ENCODE results near the gene F8. TPM values are rescaled to one million over a fixed set of nuclear protein-coding genes. Genes with fewer than 3 reads are reported as not detected.
"Not testable (repeated sequence)": the region's sequence is repeated elsewhere in the genome, so short reads cannot be mapped to it uniquely, and the experiment has no call there.

F8 gene
- total RNA-seq, 1 donor from 2014 or later = 8.9 TPM

- DNase-seq (ENCODE audit: low read depth in 2 of 2) = peak; percentile 24 to 30
Measured at GRCh38 chrX:154986826-154987575, 35.5 kb downstream of the F8 start.

- DNase-seq (ENCODE audit: low read depth in 2 of 2) = no peak
Measured at GRCh38 chrX:154981116-154981411, 41.5 kb downstream of the F8 start.

GRCh38 chrX:154980330-154981115 is 42.0 kb downstream of the F8 start:
- DNase-seq (ENCODE audit: low read depth in 2 of 2) = peak; percentile 40 to 54

GRCh38 chrX:154979629-154980028 is 42.9 kb downstream of the F8 start:
- no peak for DNase-seq (ENCODE audit: low read depth in 2 of 2)

GRCh38 chrX:154968353-154968752 is 54.2 kb downstream of the F8 start:
- DNase-seq (ENCODE audit: low read depth in 2 of 2) = no peak

GRCh38 chrX:154967603-154968002 is 54.9 kb downstream of the F8 start:
- DNase-seq (ENCODE audit: low read depth in 2 of 2) = peak in 1 of 2 donors; percentile 54

- DNase-seq (ENCODE audit: low read depth in 2 of 2) = no peak
Measured at GRCh38 chrX:154961947-154962346, 60.6 kb downstream of the F8 start.

- DNase-seq (ENCODE audit: low read depth in 2 of 2) = not testable (repeated sequence)
Measured at GRCh38 chrX:154955799-154956198, 66.7 kb downstream of the F8 start.

- DNase-seq (ENCODE audit: low read depth in 2 of 2) = not testable (repeated sequence)
Measured at GRCh38 chrX:154939265-154939664, 83.3 kb downstream of the F8 start.

- DNase-seq (ENCODE audit: low read depth in 2 of 2) = not testable (repeated sequence)
Measured at GRCh38 chrX:154924771-154925170, 97.8 kb downstream of the F8 start.

- peak; percentile 55 to 57 for DNase-seq (ENCODE audit: low read depth in 2 of 2)
Measured at GRCh38 chrX:154918060-154918483, 104.5 kb downstream of the F8 start.

- no peak for DNase-seq (ENCODE audit: low read depth in 2 of 2)
Measured at GRCh38 chrX:154914052-154914451, 108.5 kb downstream of the F8 start.

- not testable (repeated sequence) for DNase-seq (ENCODE audit: low read depth in 2 of 2)
Measured at GRCh38 chrX:154910528-154910927, 112.0 kb downstream of the F8 start.

GRCh38 chrX:154910048-154910447 is 112.5 kb downstream of the F8 start:
- DNase-seq (ENCODE audit: low read depth in 2 of 2) = not testable (repeated sequence)

- DNase-seq (ENCODE audit: low read depth in 2 of 2) = peak; percentile 30
Measured at GRCh38 chrX:154908821-154909220, 113.7 kb downstream of the F8 start.

- no peak for DNase-seq (ENCODE audit: low read depth in 2 of 2)
Measured at GRCh38 chrX:154902408-154902807, 120.1 kb downstream of the F8 start.

- no peak for DNase-seq (ENCODE audit: low read depth in 2 of 2)
Measured at GRCh38 chrX:154900323-154900722, 122.2 kb downstream of the F8 start.

- no peak for DNase-seq (ENCODE audit: low read depth in 2 of 2)
Measured at GRCh38 chrX:154892296-154892695, 130.2 kb downstream of the F8 start.

- no peak for DNase-seq (ENCODE audit: low read depth in 2 of 2)
Measured at GRCh38 chrX:154890990-154891639, 131.4 kb downstream of the F8 start.

- not testable (repeated sequence) for DNase-seq (ENCODE audit: low read depth in 2 of 2)
Measured at GRCh38 chrX:154886789-154887221, 135.7 kb downstream of the F8 start.

GRCh38 chrX:154886069-154886788 is 136.3 kb downstream of the F8 start, which contains the start of gene F8A1:
TSS of gene F8A1 (plus strand) at chrX:154886355. CDS start at chrX:154886375, 20 bp downstream.
- DNase-seq (ENCODE audit: low read depth in 2 of 2) = not testable (repeated sequence)

Measured in dermis microvascular lymphatic vessel endothelial cell (primary cell).